HG03175 (cell line): ENCODE results near the gene PSEN2.

Source experiments
- ATAC-seq: cut with Tn5 transposase; IDR thresholded peaks from one replicate; pipeline ENCODE4 v1.9.1; 2021; ENCODE audit warnings: mild to moderate bottlenecking, moderate library complexity; ENCODE audit not compliant: unreplicated experiment

PSEN2 gene

GRCh38 chr1:226884966-226885820, 14.8 kb downstream of the PSEN2 start:
- ATAC-seq = no peak

DNA sequence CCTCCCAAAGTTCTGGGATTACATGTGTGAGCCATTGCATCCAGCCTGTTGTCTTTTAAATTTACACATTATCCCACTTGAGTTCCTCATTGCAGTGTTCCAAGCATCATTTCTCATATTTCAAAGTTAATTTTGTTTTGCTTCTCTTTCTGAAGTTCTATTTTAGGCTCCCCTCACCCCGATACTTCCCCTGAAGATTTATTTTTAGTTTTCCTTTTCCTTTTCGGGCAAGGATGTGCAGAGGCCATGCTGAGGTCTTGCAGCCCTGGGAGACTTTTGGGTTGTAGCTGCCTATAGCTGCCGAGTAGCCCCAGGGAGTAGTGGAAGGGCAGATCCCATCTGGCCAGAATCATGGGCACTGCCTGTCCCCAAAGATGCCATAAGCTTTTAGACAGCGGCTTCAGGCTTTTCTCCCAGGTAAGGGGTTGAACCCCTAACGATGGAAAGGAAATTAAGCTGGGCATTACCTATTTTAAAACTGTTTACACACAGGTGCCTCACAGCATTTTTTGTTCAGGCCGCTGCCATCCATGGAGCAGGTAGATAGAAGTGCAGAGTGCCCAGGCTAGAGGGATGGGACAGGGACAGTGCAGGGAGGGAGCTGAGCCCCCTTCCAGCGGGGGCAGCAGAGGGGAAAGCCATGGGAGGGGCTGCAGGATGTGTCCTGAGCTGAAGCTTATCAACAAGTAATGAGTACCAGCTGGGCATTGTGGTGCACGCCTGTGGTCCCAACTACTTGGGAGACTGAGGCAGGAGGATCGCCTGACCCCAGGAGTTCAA, 15.9 kb downstream of the PSEN2 start:
- ATAC-seq = no peak

- ATAC-seq = no peak
Observed at GRCh38 chr1:226887006-226887405, 16.6 kb downstream of the PSEN2 start.

- ATAC-seq = no peak
Observed at GRCh38 chr1:226888021-226888420, 17.6 kb downstream of the PSEN2 start.

GRCh38 chr1:226888816-226889215, 18.4 kb downstream of the PSEN2 start:
- ATAC-seq = no peak

DNA sequence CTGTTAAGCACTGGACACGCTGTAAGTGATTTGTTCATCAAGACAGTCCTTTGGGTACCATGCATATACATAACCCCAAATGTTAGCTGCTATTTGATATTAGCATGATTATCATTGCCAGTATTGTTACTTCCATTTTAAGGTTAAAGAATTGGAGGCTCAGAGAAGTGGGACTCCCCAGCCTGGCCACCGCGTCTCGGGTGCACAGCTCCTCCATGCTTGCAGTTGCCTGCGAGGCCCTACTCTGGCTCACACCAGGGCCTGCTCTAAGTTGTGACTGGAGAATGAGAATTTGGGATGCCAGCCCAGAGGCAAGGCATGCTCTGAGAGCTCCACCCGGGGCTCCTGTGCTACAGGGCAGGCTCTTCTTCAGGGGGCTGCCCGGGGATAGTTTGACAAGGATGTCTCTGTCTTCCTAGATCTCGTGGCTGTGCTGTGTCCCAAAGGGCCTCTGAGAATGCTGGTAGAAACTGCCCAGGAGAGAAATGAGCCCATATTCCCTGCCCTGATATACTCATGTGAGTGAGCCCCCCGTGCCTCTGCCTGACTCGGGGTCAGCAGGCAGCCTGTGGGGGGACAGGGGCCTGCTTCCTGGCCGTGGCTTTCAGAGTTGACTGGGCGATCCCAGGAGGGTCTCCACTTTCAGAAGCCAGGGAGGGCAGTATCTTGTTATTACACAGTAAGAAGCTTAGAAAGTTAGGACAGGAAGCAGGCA, 19.4 kb downstream of the PSEN2 start:
- no peak for ATAC-seq

DNA sequence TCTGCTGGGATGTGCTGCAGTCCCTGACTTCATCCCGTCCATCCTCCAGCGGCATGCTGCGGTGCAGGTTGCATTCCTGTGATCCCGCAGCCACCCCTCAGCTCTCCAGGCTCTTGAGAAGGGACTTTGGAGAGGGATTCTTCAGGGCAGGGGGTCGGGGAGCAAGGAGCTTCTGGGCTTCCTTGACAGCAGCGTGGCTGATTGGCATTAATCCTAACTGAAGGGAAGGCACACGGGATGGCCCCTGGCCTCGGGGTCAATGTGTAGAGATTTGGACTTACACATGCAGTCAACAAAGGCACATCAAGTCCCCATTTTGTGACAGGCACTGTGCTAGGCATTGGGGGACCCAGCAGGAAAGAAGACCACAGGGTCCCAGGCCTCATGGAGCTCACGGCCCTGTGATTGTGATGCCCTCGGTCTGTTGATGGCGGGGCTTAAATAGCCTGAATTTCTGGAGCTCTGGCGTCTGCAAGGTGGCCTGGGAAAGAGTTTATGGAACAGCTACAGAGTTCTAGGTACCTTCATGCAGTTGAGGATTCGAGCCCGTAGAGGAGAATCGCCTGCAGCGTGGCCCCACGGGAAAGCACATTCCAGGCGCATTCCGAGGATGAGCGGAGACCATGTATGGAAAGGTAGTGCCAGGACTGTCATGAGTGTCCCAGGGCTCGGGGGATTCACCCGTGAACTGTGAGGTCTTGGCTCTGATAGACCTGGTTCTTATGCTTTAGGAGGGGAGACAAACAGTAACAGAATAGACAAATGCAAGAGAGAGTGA, 20.1 kb downstream of the PSEN2 start:
- ATAC-seq = no peak

- no peak for ATAC-seq
Observed at GRCh38 chr1:226891346-226891745, 20.9 kb downstream of the PSEN2 start.

DNA sequence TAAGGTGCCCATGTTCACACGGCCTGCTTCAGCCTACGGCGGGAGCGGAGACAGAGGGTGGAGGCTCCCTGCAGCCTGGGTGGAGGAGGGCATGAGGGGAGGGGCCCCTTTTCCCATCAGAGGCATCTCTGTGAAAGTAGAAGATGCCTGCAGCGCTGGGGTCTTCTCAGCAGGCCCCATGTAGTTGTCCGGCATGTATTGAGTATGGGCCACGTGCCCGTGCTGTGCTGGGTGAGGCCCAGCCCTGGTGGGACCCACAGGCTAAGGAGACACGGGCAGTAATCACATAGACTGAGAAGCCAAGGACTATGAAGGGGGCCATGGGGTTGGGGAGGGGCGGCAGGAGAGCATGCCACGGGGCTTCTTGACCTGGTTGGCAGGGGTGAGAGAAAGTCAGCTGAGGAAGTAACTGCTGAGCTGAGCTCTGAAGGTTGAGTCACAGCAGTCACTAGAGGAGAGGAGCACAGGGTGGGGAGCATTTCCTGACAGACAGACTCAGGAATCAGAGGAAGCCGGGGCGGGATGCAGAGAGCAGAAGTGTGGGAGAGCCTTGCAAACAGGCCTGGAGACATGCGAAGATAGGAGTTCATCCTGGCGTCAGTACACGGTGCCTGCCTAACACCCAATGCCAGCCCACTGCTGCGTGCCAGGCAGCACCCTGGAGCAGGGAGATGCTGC, 21.6 kb downstream of the PSEN2 start:
- ATAC-seq = no peak

GRCh38 chr1:226892524-226892875, 22.1 kb downstream of the PSEN2 start:
- ATAC-seq = no peak

GRCh38 chr1:226893936-226894335, 23.5 kb downstream of the PSEN2 start:
- ATAC-seq = no peak

DNA sequence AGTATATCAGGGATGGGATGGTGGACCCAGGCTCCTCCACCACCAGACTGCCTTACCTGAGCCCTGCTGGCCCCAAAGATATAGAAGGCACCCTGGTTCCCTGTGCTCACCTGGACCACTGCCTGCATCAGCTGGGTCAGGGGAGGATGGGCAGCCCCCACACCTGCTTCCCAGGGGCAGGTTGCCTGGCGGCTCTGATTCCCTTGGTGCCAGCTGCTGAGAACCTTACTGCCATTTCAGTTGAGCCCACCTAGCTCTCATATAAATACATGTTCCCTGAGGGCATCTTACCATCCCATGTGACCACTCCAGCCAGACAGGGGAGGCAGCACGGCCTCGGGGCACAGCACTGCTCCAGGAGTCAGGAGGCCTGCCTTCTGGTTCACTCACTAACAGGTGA, 24.4 kb downstream of the PSEN2 start:
- no peak for ATAC-seq

GRCh38 chr1:226895644-226896043, 25.2 kb downstream of the PSEN2 start:
- ATAC-seq = no peak

- no peak for ATAC-seq
Observed at GRCh38 chr1:226898246-226898645, 27.8 kb downstream of the PSEN2 start.

DNA sequence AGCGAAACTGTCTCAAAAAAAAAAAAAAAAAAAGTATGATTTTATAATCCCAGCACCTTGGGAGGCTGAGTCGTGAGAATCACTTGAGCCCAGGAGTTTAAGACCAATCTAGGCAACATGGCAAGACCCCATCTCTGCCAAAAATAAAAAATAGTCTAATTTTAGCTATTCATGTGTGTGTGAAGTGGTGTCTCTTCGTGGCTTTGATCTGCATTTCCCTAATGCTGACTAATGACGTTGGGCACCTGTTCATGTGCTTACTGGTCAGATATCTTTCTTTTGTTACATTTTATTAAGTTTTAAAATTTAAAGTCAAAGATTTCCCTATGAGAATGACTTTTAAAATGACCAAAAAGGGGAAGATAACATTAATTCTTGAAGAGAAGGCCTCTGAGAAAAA, 31.0 kb downstream of the PSEN2 start:
- ATAC-seq = no peak

GRCh38 chr1:226902601-226903000, 32.2 kb downstream of the PSEN2 start:
- no peak for ATAC-seq

DNA sequence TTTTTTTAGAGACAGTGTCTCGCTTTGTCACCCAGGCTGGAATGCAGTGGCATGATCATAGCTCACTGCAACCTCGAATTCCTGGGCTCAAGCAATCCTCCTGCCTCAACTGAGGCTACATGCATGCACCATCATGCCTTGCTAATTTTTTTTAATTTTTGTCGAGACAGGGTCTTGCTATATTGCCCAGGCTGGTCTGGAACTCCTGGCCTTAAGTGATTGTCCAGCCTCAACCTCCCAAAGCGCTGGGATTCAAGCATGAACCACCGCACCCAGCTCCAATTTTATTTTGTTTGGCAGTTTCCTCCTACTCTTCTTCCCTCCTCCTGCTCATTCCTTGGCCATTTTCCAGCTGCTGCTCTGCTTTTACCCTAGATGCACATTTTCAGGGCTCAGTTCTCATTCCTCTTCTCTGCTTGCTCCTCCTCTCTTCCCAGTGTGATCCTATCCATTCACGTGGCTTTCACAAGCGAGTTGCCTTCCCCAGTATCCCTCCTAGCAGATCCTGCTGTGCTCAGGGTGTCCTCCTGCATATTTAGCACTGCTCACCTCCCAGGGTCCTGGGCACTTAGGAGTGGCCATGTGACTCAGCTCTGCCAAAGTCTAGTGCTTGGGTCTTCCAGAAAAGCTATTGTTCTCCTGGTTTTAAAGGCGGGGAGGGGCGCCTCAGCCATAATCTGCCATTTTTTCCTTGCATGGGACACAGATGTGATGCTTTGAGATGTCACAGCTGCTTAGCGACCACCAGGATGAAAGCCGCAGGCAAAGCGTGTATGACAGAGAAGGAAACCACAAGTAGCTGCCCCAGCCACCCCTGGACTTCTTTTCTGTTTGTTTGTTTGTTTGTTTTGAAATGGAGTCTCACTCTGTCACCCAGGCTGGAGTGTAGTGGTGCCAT, 33.7 kb downstream of the PSEN2 start:
- ATAC-seq = no peak

DNA sequence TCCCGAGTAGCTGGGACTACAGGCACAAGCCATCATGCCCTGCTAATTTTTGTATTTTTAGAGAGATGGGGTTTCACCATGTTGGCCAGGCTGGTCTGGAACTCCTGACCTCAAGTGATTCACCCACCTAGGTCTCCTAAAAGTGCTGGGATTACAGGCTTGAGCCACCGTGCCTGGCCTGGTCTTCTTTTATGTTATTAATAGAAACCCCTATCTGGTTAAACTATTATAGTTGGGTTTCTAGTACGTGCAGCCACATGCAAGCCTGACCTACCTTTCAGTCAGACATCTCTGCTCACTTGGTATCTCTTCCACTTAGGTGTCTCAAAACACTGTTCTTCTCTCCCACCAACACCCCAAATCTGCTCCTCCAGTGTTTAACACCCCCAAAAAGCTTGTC, 34.4 kb downstream of the PSEN2 start:
- no peak for ATAC-seq

- no peak for ATAC-seq
Observed at GRCh38 chr1:226908419-226908818, 38.0 kb downstream of the PSEN2 start.
